ENCODE data around the gene CAMTA1.

The CAMTA1 gene

DNA sequence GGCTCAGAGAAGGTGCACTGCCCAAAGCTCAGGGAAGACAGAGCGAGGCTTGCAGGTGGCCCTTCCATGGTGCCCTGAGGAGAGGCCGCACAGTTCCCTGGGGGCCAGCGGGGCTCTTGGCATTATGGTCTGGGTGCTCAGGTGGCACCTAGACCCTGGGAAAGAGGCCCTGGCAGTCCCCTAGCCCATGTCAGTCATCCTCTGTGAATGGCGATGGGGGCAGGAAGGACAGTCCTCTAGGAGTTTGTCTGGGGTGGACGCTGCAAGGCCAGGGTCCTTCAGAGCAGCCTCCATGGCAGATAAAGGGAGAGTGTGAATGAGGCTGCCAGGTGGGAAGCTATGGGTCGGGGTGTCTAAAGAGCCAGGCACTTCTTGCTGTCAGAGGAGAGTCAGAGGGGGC, 640.0 kb downstream of the CAMTA1 start:
- TF ChIP-seq, protein P1, sequence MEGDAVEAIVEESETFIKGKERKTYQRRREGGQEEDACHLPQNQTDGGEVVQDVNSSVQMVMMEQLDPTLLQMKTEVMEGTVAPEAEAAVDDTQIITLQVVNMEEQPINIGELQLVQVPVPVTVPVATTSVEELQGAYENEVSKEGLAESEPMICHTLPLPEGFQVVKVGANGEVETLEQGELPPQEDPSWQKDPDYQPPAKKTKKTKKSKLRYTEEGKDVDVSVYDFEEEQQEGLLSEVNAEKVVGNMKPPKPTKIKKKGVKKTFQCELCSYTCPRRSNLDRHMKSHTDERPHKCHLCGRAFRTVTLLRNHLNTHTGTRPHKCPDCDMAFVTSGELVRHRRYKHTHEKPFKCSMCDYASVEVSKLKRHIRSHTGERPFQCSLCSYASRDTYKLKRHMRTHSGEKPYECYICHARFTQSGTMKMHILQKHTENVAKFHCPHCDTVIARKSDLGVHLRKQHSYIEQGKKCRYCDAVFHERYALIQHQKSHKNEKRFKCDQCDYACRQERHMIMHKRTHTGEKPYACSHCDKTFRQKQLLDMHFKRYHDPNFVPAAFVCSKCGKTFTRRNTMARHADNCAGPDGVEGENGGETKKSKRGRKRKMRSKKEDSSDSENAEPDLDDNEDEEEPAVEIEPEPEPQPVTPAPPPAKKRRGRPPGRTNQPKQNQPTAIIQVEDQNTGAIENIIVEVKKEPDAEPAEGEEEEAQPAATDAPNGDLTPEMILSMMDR (IDR thresholded peaks at IDR 0.05; ENCODE audit: insufficient read depth, low read depth, low read length, missing control alignments): no peak
- no peak overlapping the region for H3K4me3 ChIP-seq (ENCODE audit: low read depth, low read length)
- DNase-seq (ENCODE audit: low read depth): no peak

DNA sequence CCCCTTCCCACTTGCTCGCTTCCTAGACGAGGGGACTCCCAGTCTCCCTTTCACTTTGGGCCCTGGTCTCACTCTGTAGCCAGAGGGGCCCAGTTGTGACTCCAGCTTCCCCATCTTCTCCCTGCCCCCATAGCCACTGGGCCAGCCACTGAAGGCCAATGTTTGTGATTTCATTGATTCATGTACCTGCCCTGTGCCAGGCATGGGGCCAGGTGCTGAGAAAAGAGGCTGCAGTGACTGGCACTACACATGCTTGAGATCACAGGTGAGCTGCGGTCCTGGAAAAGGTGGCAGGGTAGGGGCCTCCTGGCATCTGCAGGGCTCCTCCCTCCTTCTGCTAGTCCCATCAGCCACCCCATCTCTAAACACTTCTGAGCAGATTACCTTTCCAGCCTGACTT, 640.5 kb downstream of the CAMTA1 start:
- DNase-seq (ENCODE audit: low read depth): no peak
- no peak overlapping the region for H3K4me3 ChIP-seq (ENCODE audit: low read depth, low read length)
- TF ChIP-seq, protein P1 (IDR thresholded peaks at IDR 0.05; ENCODE audit: insufficient read depth, low read depth, low read length, missing control alignments): no peak

DNA sequence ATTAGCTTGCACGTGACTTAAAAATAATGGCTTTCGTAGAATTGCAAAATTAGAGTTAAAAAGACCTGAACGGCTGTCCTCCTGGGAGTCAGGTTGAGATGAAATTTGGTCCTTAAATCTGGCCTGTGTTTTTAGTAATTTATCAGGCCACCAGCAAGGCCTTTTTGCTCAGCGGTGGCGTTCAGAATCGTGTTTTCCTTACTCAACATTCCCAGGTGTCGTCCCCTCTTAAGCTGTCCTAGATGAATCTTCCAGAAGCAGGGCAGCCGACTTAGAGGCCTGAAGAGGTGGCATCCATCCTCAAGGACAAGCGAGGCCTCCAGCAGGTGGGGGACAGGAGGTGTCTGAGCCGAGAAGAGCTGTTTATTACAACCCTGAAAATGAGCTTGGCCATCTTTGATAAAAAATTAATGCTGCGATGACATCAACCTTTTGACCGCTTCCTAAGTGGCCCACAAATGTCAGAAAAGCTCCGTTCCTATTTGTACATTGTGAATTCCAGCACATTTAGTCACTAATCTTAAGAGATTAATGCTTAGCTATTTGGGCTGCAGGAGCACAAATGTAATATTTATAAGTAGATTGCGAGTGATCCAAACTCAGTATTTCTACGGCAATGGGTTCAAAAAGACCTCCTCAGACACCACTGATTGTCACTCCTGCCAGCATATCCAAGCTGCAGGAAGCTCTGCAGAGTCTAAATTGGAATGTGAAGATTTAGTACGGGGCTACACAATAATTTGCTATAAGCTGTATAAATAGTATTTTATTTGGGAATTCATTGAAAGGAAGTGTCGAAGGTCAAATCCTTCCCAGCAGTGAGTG, 641.7 kb downstream of the CAMTA1 start:
- H3K4me3 ChIP-seq (ENCODE audit: low read depth, low read length): no peak overlapping the region
- TF ChIP-seq, protein P1 (IDR thresholded peaks at IDR 0.05; ENCODE audit: insufficient read depth, low read depth, low read length, missing control alignments): no peak
- no peak for DNase-seq (ENCODE audit: low read depth)

DNA sequence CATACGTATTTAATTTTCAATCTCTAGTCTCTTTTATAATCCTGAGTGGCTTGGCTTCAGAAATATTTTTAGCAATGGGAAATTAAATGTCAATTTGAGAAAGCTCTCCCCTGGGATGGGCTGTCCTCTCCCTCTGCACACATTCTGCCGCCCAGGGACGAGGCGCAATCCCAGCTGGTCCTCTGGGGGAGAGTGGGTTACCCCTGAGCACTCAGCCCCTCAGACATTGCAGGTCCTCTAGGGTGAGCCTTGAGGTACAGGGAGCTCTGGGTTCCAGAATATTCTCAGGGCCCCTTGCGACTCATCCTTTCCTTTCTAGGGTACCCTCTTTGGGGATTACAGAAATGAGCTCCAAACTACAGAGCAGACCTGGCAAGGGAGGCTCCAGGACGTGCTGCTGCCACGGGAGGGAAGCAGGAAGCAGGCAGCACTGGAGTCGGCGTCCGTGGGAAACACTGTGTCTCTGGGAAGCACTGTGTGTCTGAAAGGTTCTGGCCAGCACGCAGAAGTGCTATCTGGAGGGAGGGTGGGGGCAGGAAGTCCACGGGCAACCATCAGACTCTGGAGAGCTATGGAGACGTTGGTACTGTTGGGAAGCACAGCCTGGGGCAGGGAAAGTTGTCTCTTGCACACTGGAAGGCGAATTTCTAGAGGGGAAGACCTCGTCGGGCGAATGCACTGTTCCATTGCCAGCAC, 642.5 kb downstream of the CAMTA1 start:
- no peak overlapping the region for H3K4me3 ChIP-seq (ENCODE audit: low read depth, low read length)
- TF ChIP-seq, protein P1 (IDR thresholded peaks at IDR 0.05; ENCODE audit: insufficient read depth, low read depth, low read length, missing control alignments): no peak
- DNase-seq (ENCODE audit: low read depth): no peak

DNA sequence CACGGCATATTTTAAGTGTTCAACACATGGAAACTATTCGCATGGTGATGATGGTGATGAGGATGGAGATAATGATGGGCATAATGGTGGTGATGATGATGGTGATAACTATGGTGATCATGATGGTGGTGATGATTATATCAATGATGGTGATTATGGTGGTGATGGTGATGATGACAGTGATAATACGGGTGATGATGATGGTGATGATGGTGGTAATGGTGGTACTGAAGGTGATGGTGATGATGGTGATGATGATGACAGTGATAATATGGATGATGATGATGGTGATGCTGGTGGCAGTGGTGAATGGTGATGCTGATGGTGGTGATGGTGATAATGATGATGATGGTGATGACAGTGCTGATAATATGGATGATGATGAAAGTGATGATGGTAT, 644.0 kb downstream of the CAMTA1 start:
- TF ChIP-seq, protein P1 (IDR thresholded peaks at IDR 0.05; ENCODE audit: insufficient read depth, low read depth, low read length, missing control alignments): no peak
- DNase-seq (ENCODE audit: low read depth): no peak

DNA sequence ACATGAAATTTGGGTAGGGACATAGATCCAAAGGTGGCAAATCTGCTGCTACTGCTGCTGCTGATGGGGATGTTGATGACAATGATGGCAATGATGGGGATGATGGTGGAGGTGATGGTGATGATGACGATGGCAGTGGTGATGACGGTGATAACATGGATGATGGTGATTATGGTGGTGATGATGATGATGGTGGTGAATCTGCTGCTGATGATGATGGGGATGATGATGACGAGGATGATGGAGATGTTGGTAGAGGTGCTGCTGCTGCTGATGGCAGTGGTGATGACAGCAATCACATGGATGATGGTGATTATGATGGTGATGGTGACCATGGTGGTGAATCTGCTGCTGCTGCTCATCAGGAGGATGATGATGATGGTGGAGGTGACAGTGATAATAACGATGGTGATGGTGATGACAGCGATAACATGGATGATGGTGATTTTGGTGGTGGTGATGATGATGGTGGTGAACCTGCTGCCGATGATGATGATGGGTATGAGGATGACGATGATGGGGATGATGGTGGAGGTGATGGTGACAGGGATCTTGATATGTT, 644.9 kb downstream of the CAMTA1 start:
- TF ChIP-seq, protein P1 (IDR thresholded peaks at IDR 0.05; ENCODE audit: insufficient read depth, low read depth, low read length, missing control alignments): no peak
- no peak for DNase-seq (ENCODE audit: low read depth)

More for the DNA sequence above, 644.0 kb downstream of the CAMTA1 start:
- no peak overlapping the region for H3K4me3 ChIP-seq (ENCODE audit: low read depth, low read length)

More for the DNA sequence above, 644.9 kb downstream of the CAMTA1 start:
- H3K4me3 ChIP-seq (ENCODE audit: low read depth, low read length): no peak overlapping the region

Measured in GM12865 (cell line).